ENCODE measurements around the gene ITGB1. TPM values are rescaled to one million over a fixed set of nuclear protein-coding genes. Genes with fewer than 3 reads are reported as not detected.
A peak's percentile ranks its signal among the peaks of the same experiment; 100 is the strongest.

ITGB1 gene
- total RNA-seq, 4 donors from 2014 or later = 167 to 261 (median 218) TPM

DNA sequence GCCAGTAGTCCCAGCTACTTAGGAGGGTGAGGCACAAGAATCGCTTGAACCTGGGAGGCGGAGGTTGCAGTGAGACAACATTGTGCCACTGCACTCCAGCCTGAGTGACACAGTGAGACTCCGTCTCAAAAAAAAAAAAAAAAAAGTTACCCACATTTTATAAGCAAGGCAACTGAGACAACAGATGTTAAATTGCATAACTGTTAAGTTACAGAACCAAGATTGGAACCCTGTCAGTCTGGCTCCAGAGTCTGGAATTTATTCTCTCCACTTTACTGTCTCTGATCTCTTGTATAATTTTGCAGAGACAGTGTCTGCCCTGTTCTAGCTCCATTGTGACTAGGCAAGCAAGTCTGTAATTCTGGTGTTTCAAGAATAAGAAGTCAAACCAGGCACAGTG, 6.2 kb upstream of the ITGB1 start:
- H3K27ac ChIP-seq = no peak overlapping the region
- no peak overlapping the region for H3K4me3 ChIP-seq
- WGBS = 69% methylated on average over 3 of the region's 3 CpGs
- TF ChIP-seq POLR2A (IDR thresholded peaks at IDR 0.05) (no peak), EP300 (IDR thresholded peaks at IDR 0.05) (no peak), POLR2AphosphoS5 (IDR thresholded peaks at IDR 0.05) (no peak)
- TF ChIP-seq, protein P1, sequence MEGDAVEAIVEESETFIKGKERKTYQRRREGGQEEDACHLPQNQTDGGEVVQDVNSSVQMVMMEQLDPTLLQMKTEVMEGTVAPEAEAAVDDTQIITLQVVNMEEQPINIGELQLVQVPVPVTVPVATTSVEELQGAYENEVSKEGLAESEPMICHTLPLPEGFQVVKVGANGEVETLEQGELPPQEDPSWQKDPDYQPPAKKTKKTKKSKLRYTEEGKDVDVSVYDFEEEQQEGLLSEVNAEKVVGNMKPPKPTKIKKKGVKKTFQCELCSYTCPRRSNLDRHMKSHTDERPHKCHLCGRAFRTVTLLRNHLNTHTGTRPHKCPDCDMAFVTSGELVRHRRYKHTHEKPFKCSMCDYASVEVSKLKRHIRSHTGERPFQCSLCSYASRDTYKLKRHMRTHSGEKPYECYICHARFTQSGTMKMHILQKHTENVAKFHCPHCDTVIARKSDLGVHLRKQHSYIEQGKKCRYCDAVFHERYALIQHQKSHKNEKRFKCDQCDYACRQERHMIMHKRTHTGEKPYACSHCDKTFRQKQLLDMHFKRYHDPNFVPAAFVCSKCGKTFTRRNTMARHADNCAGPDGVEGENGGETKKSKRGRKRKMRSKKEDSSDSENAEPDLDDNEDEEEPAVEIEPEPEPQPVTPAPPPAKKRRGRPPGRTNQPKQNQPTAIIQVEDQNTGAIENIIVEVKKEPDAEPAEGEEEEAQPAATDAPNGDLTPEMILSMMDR (IDR thresholded peaks at IDR 0.05) = no peak
- DNase-seq (ENCODE audit: low spot score in 2 of 2) = no peak
- peaks cover 28% of the 10 kb centered on the region for H3K4me1 ChIP-seq
- no peaks in the 10 kb centered on the region for H3K36me3 ChIP-seq
- H3K9me3 ChIP-seq = no peaks in the 10 kb centered on the region
- H3K27me3 ChIP-seq = no peaks in the 10 kb centered on the region

DNA sequence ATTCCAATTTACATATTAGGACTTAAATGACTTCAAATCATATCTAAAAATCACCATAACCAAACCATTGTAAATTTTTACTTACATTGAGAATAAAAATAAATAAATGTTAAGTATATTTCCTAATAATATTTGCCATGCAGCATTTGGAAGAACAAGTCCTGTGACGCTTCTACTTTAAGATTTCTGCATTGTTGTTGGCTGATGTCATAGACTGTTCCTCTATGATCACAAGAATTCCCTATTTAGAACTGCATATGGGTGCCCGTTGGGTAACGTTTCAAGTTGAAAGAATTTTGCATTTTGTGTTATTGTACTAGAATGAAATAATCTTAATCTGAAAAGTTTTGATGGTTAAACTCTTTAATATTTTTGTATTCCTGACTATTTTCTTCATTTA, 5.1 kb upstream of the ITGB1 start:
- Histone ChIP-seq H3K27ac (no peak overlapping the region), H3K4me3 (no peak overlapping the region), H3K36me3 (no peaks in the 10 kb centered on the region), H3K4me1 (peaks cover 36% of the 10 kb centered on the region), H3K27me3 (no peaks in the 10 kb centered on the region), H3K9me3 (no peaks in the 10 kb centered on the region)
- TF ChIP-seq EP300 (IDR thresholded peaks at IDR 0.05) (no peak), POLR2A (IDR thresholded peaks at IDR 0.05) (no peak)
- no peak for DNase-seq (ENCODE audit: low spot score in 2 of 2)
- WGBS = 14% methylated on average over 3 of the region's 3 CpGs

DNA sequence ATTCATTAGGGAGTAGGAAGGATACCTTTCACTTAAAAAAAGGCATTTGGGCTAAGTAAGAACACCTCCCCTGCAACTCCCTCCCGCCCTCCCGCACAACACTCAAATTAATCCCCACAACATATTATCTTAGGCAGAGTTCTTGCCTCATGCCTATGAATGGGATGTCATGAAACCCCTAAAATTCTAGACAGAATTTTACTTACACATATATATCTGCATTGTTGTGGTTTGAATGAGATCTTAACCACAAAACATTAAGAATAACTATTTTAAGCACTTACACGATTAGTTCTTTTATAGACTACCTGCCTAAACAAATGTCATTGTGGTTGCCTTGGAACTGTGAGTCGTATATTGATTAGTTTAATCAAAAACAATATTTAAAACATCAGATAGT, 4.5 kb upstream of the ITGB1 start:
- peaks cover 36% of the 10 kb centered on the region for H3K4me1 ChIP-seq
- H3K27ac ChIP-seq = peak overlapping the region; percentile 69
- no peaks in the 10 kb centered on the region for H3K27me3 ChIP-seq
- WGBS = 36% methylated on average over 4 of the region's 4 CpGs
- H3K36me3 ChIP-seq = no peaks in the 10 kb centered on the region
- peak overlapping the region; percentile 9 for H3K4me3 ChIP-seq
- no peak for TF ChIP-seq POLR2AphosphoS5 (IDR thresholded peaks at IDR 0.05)
- TF ChIP-seq POLR2A (IDR thresholded peaks at IDR 0.05) = no peak
- TF ChIP-seq EP300 (IDR thresholded peaks at IDR 0.05) = no peak
- TF ChIP-seq, protein P1 (IDR thresholded peaks at IDR 0.05) = no peak
- DNase-seq (ENCODE audit: low spot score in 2 of 2) = no peak
- H3K9me3 ChIP-seq = no peaks in the 10 kb centered on the region

DNA sequence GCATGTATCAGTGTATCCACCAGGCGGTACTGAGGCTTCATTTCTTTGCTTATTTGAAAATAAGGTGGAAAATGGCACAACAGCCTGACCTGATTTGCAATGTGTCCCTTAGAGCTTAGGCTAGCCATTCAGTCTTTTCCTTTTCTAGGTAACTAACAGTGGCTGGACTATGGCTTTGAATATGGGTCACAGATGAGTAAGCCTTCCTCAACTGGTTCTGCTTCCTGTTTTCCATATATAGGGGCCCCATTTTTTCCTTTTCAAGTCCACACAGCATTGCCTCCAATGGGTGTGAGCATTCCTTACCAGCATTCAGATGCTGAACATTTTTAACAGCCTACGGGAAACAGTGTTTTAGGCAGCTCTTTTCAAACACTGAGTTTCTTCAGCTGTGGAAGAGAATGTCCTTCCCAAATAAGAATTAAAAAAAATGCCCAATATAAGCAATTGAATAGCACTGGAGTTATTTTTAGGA, 3.9 kb upstream of the ITGB1 start:
- H3K9me3 ChIP-seq = no peaks in the 10 kb centered on the region
- peak overlapping the region; percentile 9 for H3K4me3 ChIP-seq
- H3K27me3 ChIP-seq = no peaks in the 10 kb centered on the region
- DNase-seq (ENCODE audit: low spot score in 2 of 2) = no peak
- no peaks in the 10 kb centered on the region for H3K36me3 ChIP-seq
- peak overlapping the region; percentile 69 for H3K27ac ChIP-seq
- TF ChIP-seq POLR2A (IDR thresholded peaks at IDR 0.05) = no peak
- TF ChIP-seq EP300 (IDR thresholded peaks at IDR 0.05) = peak; percentile 93
- H3K4me1 ChIP-seq = peaks cover 36% of the 10 kb centered on the region
- 43% methylated on average over 2 of the region's 2 CpGs for WGBS

DNA sequence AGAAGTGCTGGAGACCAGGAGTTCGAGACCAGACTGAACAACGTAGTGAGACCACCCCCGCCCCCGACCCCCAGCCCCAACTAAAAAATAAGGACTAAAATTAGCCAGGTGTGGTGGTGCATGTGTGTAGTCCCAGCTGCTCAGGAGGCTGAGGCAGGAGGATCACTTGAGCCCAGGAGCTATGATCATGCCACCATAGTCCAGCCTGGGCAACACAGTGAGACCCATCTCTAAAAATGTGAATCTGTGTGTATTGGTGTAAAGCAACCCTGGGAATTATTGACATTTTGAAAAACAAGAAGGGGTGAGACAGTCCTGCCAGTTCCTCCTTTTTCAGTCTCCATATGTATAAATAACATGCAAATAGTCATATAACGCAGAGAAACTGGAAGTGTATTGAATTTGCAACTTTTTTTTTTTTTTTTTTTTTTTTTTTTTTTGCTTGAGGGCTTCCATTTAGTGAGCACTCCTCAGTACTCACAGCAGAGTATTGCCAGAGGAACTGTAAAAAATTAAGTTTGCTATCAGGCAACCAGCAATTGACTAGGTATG, 3.4 kb upstream of the ITGB1 start:
- DNase-seq (ENCODE audit: low spot score in 2 of 2) = no peak
- Histone ChIP-seq H3K4me1 (peaks cover 41% of the 10 kb centered on the region), H3K9me3 (no peaks in the 10 kb centered on the region), H3K27me3 (no peaks in the 10 kb centered on the region), H3K27ac (peak overlapping the region; percentile 69), H3K36me3 (no peaks in the 10 kb centered on the region), H3K4me3 (no peak overlapping the region)
- TF ChIP-seq, protein P1 (IDR thresholded peaks at IDR 0.05) = no peak
- TF ChIP-seq POLR2AphosphoS5 (IDR thresholded peaks at IDR 0.05) (no peak), POLR2A (IDR thresholded peaks at IDR 0.05) (no peak), EP300 (IDR thresholded peaks at IDR 0.05) (no peak)
- 82% methylated on average over 5 of the region's 5 CpGs for WGBS

DNA sequence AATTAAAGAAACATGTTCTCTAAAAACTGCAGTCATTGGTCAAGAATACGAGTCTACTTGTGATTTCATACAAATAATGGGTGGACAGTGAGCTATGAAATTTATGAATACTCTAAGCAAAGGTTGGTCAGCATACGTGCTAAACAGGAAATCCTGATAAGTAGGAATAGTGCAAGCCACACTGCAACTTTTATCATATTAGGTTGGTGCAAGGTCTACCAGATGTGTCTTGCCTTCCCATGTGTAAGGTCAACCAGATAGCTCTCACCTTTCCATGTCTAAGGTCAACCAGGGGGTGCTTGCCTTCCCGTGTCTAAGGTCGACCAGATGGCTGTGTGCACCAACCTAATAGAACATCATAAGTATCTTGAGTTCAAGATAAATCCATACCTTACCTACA, 2.0 kb upstream of the ITGB1 start:
- TF ChIP-seq POLR2AphosphoS5 (IDR thresholded peaks at IDR 0.05) (no peak), POLR2A (IDR thresholded peaks at IDR 0.05) (no peak), EP300 (IDR thresholded peaks at IDR 0.05) (no peak)
- TF ChIP-seq, protein P1 (IDR thresholded peaks at IDR 0.05) = no peak
- Histone ChIP-seq H3K9me3 (no peaks in the 10 kb centered on the region), H3K4me3 (no peak overlapping the region), H3K4me1 (peaks cover 55% of the 10 kb centered on the region), H3K27me3 (no peaks in the 10 kb centered on the region), H3K36me3 (no peaks in the 10 kb centered on the region), H3K27ac (no peak overlapping the region)
- WGBS = 77% methylated on average over 4 of the region's 4 CpGs
- DNase-seq (ENCODE audit: low spot score in 2 of 2) = no peak

Data from suprapubic skin (tissue), 4 donors.